Gastroesophageal sphincter (tissue), 4 donors: ENCODE measurements around the gene DNTT. TPM values are rescaled to one million over a fixed set of nuclear protein-coding genes. Genes with fewer than 3 reads are reported as not detected.

Source experiments
- ATAC-seq: fragments of 150-250 bp; one replicate; pipeline ENCODE4 v1.9.1; 2016; ENCODE audit warnings: mild to moderate bottlenecking, moderate library complexity
- H3K27ac ChIP-seq, 4 donors: fragments of 200-600 bp; sonication (generic) in 3 of 4; 1 replicate in 3 of 4; 2 replicates in 1 of 4; pipeline ENCODE4 v1.5.1; 2016 to 2019
- H3K27me3 ChIP-seq: fragments of 200-600 bp; sonication (generic); one replicate; pipeline ENCODE4 v1.5.1; 2019
- H3K36me3 ChIP-seq, 2 donors: fragments of 200-600 bp; sonication (generic); one replicate each; pipeline ENCODE4 v1.5.1; 2019; ENCODE audit warnings: control low read depth in 1 of 2
- H3K4me1 ChIP-seq, 3 donors: fragments of 200-600 bp; sonication (generic); 1 replicate in 2 of 3; 2 replicates in 1 of 3; pipeline ENCODE4 v1.5.1; 2016 to 2019; ENCODE audit warnings: control low read depth in 2 of 3
- H3K4me3 ChIP-seq, 2 donors: fragments of 200-600 bp; sonication (generic); one replicate each; pipeline ENCODE4 v1.5.1; 2019; ENCODE audit warnings: mild to moderate bottlenecking in 1 of 2, moderate library complexity in 1 of 2
- H3K9me3 ChIP-seq, 3 donors: fragments of 200-600 bp; sonication (generic); one replicate each; pipeline ENCODE4 v1.5.1; 2017 to 2019; ENCODE audit warnings: control low read depth in 2 of 3
- CTCF ChIP-seq, 4 experiments: fragments of 200-600 bp in 2 of 4; fragments of 450-650 bp in 2 of 4; sonication (generic) in 1 of 4; IDR thresholded peaks; one replicate each; pipeline ENCODE4 v1.5.1; 2017 to 2019; ENCODE audit warnings: antibody characterized with exemption in 4 of 4, mild to moderate bottlenecking in 2 of 4, moderate library complexity in 2 of 4
- EP300 ChIP-seq: sonication (generic); formaldehyde crosslinking; IDR thresholded peaks from one replicate; pipeline ENCODE4 v1.6.1; 2017; ENCODE audit warnings: antibody characterized with exemption, mild to moderate bottlenecking
- POLR2A ChIP-seq, 2 donors: fragments of 450-650 bp; IDR thresholded peaks; one replicate each; pipeline ENCODE4 v1.6.1; 2017; ENCODE audit warnings: antibody characterized with exemption in 2 of 2, mild to moderate bottlenecking in 2 of 2, moderate library complexity in 1 of 2
- POLR2AphosphoS5 ChIP-seq: sonication (generic); formaldehyde crosslinking; IDR thresholded peaks from one replicate; pipeline ENCODE4 v1.6.1; 2017; ENCODE audit warnings: antibody characterized with exemption
- WGBS, 2 donors: methylation state at CpG; one replicate each; pipeline ENCODE4 v1.1.5; 2018; ENCODE audit warnings: low coverage in 1 of 2; 5-methylcytosine and 5-hydroxymethylcytosine counted together
- total RNA-seq, 4 donors: library from RNA; depleted of rRNA; stranded (reverse); fragments of >200 nt; gene quantifications; one replicate each; pipeline ENCODE4 v1.1.0, GENCODE V29; 2016

DNTT gene
- total RNA-seq, 4 donors from 2014 or later, result not detected

DNA sequence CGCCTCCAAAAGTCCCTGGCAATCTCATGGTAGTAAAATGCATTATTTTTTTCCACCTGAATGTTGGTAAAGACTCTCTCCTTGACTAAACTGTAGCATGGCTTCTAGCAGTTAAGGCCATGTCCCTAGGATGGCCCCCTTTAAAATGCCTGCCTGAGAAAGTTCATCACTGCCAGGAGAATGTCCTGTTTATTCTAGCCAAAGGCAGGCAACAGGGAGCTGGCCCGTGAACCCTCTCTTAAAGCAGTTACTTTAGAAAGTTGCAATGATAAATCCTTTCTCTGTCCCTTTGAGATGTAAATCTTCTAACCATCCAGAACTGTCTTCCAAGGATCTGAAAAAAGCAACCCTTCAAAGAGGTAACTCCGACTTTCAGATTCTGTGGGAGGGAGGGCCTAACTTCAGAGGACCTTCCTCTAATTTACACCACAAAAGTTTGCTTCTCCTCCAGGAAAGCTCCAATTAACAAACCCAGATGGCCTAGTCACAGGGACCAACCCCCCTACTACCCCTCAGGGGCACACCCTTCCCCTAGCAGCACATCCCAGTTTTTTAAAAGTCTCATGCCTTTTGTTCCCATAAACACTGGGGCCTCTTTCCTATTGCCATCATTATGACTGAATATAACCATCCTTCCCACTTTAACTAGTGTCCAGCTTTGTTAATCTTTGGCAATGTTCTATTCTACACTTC lies 5.5 kb downstream of the DNTT start:
- no peaks in the 10 kb centered on the region for H3K9me3 ChIP-seq
- no peaks in the 10 kb centered on the region for H3K27me3 ChIP-seq
- H3K4me3 ChIP-seq, result no peak overlapping the region
- H3K4me1 ChIP-seq, result peaks cover 0 to 18% (median 0%) of the 10 kb centered on the region in 3 donors
- H3K36me3 ChIP-seq, result no peaks in the 10 kb centered on the region
- peak overlapping the region in 3 of 4 donors; percentile 18 to 56 (median 48) for H3K27ac ChIP-seq
- WGBS, 2 donors, result 23 to 28% methylated on average over 2 to 3 of the region's 3 CpGs
- no peak for ATAC-seq
- TF ChIP-seq CTCF (IDR thresholded peaks at IDR 0.05), result no peak
- TF ChIP-seq EP300, result no peak
- no peak for TF ChIP-seq POLR2AphosphoS5
- TF ChIP-seq POLR2A (IDR thresholded peaks at IDR 0.05), result no peak

DNA sequence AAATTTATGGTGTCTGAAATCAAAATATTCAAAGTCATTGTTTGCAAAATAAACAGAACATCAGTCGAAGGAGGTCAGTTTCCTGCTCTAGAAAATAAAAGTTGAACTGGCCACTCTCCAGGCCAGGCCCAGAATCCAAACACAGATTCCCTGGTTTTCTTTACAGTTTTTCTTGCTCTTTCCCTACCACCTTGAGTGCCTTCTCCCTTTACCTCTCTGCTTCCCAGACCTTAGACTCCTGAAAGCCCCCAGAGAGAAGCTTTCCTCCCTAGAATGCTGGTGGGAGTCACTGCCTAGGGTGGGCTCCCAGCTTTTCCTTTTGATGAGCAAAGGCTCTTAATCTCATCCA lies 6.1 kb downstream of the DNTT start:
- H3K36me3 ChIP-seq, result no peaks in the 10 kb centered on the region
- no peaks in the 10 kb centered on the region for H3K27me3 ChIP-seq
- TF ChIP-seq CTCF (IDR thresholded peaks at IDR 0.05), result no peak
- no peak for TF ChIP-seq POLR2A (IDR thresholded peaks at IDR 0.05)
- no peak for TF ChIP-seq EP300
- no peak for TF ChIP-seq POLR2AphosphoS5
- 13 to 44% methylated on average over 1 of the region's 1 CpG for WGBS, 2 donors
- H3K4me1 ChIP-seq, result peaks cover 0 to 18% (median 0%) of the 10 kb centered on the region in 3 donors
- H3K9me3 ChIP-seq, result no peaks in the 10 kb centered on the region
- H3K27ac ChIP-seq, result peak overlapping the region in 3 of 4 donors; percentile 18 to 56 (median 48)
- no peak for ATAC-seq
- no peak overlapping the region for H3K4me3 ChIP-seq

DNA sequence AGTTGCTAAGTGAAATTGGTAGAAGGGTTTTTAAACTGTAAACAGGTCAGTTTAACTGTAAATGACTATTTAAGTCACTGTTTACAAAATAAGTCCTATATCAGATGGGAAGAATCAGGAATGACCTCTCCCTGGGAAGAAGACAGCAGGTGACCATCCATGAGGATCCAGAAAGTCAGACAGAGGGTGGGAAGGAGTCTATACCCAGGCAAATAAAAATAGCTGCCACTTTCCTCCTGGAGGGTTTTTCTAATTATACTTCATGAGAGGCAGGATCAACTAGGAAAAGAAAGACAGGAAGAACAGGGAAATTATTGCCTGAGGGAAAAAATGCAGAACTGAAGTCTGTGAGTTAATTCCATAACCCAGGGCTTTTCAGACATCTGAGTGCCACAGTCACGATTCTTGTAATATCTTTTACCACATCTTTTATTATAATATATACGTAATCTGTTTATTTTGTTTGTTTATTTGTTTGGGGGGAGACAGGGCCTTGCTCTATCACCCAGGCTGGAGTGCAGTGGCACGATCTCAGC lies 7.0 kb downstream of the DNTT start:
- ATAC-seq, result no peak
- Histone ChIP-seq H3K36me3 (no peaks in the 10 kb centered on the region), H3K9me3 (no peaks in the 10 kb centered on the region), H3K27me3 (peaks cover 3% of the 10 kb centered on the region), H3K27ac (no peak overlapping the region), H3K4me3 (no peak overlapping the region), H3K4me1 (peaks cover 0 to 18% (median 0%) of the 10 kb centered on the region in 3 donors)
- no peak for TF ChIP-seq CTCF (IDR thresholded peaks at IDR 0.05)
- TF ChIP-seq EP300, result no peak
- no peak for TF ChIP-seq POLR2AphosphoS5
- no peak for TF ChIP-seq POLR2A (IDR thresholded peaks at IDR 0.05)
- 56 to 68% methylated on average over 2 to 3 of the region's 3 CpGs for WGBS, 2 donors

DNA sequence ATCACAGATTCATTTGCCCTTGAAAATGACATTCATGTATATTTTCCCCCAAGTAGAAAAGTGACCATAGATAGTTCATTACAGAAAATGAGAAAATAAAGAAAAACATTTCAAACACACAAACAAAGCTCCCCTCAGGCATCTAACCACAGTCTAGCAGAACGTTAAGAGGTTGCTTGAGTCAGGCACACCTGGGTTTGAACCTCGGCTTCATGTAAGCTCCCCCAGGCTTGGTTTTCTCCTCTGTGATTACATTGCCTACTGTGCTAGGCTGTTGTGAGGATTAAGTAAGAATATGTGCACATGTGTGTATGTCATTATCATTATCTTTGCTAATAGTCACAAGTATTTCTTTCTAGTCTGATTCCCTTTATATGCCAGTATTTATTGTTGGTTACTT lies 9.1 kb downstream of the DNTT start:
- peaks cover 0 to 18% (median 0%) of the 10 kb centered on the region in 3 donors for H3K4me1 ChIP-seq
- no peaks in the 10 kb centered on the region for H3K9me3 ChIP-seq
- no peak for TF ChIP-seq EP300
- no peak for TF ChIP-seq CTCF (IDR thresholded peaks at IDR 0.05)
- TF ChIP-seq POLR2A (IDR thresholded peaks at IDR 0.05), result no peak
- no peak for TF ChIP-seq POLR2AphosphoS5
- 67 to 69% methylated on average over 2 of the region's 2 CpGs for whole genome bisulfite sequencing, 2 donors
- no peak overlapping the region for H3K4me3 ChIP-seq
- no peak for ATAC-seq
- H3K27me3 ChIP-seq, result peaks cover 9% of the 10 kb centered on the region
- H3K36me3 ChIP-seq, result no peaks in the 10 kb centered on the region
- H3K27ac ChIP-seq, result no peak overlapping the region
